Neutrophil (primary cell): ENCODE measurements around the gene UBXN11.
"Not testable (repeated sequence)": the region's sequence is repeated elsewhere in the genome, so short reads cannot be mapped to it uniquely, and the experiment has no call there.

Experiments used
- H3K27ac ChIP-seq: fragments of 200-600 bp; sonication (generic); 2 replicates; pipeline ENCODE4 v1.5.1; 2016; ENCODE audit warnings: mild to moderate bottlenecking, moderate library complexity
- H3K27me3 ChIP-seq: fragments of 200-600 bp; sonication (generic); 2 replicates; pipeline ENCODE4 v1.6.0; 2016; ENCODE audit warnings: mild to moderate bottlenecking
- H3K36me3 ChIP-seq: fragments of 200-600 bp; sonication (generic); 2 replicates; pipeline ENCODE4 v1.5.1; 2017
- H3K4me1 ChIP-seq, 2 experiments: fragments of 200-600 bp in 1 of 2; sonication (generic) in 1 of 2; 1 replicate in 1 of 2; 2 replicates in 1 of 2; pipeline versions ENCODE4 v1.5.1 to v1.6.1; 2013 to 2016; ENCODE audit warnings: low read depth in 1 of 2, low read length in 1 of 2, mild to moderate bottlenecking in 1 of 2, moderate library complexity in 1 of 2; ENCODE audit not compliant: control insufficient read depth in 1 of 2, insufficient read depth in 1 of 2
- H3K4me3 ChIP-seq, 2 experiments: fragments of 200-600 bp in 1 of 2; sonication (generic) in 1 of 2; 1 replicate in 1 of 2; 2 replicates in 1 of 2; pipeline ENCODE4 v1.5.1; 2013 to 2016; ENCODE audit warnings: low read depth in 1 of 2, low read length in 1 of 2, mild to moderate bottlenecking in 1 of 2, moderate library complexity in 1 of 2
- H3K9me3 ChIP-seq: fragments of 200-600 bp; sonication (generic); 2 replicates; pipeline ENCODE4 v1.5.1; 2016
- TF ChIP-seq, protein P1 (sequence below): fragments of 200-600 bp; sonication (generic); IDR thresholded peaks from 2 replicates; pipeline ENCODE4 v1.5.1; 2016; ENCODE audit warnings: antibody characterized with exemption

The UBXN11 gene

DNA sequence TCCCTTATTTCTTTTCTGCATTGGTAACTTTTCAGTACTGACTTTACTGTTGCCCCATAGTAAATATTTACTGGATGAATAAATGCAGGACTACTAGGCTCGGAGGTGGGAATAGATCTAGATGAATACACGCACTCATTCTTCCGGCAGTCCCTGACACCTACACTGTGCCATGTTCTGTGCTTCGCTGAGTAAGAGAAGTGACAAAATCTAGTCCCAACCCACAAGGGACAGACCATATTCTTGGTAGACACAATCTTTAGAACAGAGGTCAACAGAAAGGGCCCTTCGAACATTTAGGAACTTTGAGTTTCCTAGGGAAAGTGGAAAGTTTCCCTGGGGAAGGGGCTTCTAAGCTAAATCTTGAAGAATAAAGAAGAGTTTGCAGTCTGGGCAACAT, 8.1 kb upstream of the UBXN11 start:
- Histone ChIP-seq H3K27ac (peak overlapping the region; percentile 74), H3K36me3 (no peaks in the 10 kb centered on the region), H3K4me3 (no peak overlapping the region), H3K27me3 (no peaks in the 10 kb centered on the region), H3K9me3 (no peaks in the 10 kb centered on the region), H3K4me1 (peaks cover 52 to 53% of the 10 kb centered on the region in 2 experiments)
- TF ChIP-seq, protein P1, sequence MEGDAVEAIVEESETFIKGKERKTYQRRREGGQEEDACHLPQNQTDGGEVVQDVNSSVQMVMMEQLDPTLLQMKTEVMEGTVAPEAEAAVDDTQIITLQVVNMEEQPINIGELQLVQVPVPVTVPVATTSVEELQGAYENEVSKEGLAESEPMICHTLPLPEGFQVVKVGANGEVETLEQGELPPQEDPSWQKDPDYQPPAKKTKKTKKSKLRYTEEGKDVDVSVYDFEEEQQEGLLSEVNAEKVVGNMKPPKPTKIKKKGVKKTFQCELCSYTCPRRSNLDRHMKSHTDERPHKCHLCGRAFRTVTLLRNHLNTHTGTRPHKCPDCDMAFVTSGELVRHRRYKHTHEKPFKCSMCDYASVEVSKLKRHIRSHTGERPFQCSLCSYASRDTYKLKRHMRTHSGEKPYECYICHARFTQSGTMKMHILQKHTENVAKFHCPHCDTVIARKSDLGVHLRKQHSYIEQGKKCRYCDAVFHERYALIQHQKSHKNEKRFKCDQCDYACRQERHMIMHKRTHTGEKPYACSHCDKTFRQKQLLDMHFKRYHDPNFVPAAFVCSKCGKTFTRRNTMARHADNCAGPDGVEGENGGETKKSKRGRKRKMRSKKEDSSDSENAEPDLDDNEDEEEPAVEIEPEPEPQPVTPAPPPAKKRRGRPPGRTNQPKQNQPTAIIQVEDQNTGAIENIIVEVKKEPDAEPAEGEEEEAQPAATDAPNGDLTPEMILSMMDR = no peak

DNA sequence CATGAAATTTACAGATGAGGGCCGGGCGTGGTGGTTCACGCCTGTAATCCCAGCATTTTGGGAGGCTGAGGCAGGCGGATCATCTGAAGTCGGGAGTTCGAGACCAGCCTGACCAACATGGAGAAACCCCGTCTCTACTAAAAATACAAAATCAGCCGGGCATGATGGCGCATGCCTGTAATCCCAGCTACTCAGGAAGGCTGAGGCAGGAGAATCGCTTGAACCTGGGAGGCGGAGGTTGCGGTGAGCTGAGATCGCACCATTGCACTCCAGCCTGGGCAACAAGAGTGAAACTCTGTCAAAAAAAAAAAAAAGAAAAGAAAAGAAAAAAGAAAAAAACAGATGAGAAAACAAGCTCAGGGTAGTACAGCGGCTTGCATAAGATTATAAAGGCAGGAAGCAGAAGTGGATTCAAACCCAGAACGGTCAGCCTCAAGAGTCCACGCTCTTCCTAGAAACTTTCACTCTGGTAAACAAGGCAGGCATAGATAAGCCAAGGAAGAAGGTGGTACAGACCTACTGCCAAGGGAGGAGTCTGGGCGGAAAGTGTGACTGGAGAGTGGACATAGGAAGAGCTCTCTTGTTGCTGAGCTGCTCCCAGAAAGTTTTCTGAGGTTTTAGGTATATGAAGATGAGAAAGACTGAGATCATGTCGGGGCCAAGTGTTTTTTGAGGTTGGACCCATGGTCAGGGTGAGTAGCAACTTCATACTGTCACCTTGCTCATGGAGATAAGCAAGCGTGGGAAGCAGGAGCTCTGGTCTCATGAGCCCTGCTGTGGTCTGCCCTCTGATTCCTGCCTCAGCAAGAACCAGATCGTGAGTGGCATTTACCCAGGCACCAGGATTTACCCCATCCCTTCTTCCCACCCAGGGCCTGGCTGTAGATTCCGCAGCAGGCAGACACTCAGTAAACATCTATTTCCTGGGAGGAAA, 1.8 kb upstream of the UBXN11 start:
- H3K36me3 ChIP-seq, H3K9me3 ChIP-seq, H3K27me3 ChIP-seq: not testable (repeated sequence)
- Histone ChIP-seq H3K27ac (peak overlapping the region; percentile 91), H3K4me1 (peaks cover 50 to 52% of the 10 kb centered on the region in 2 experiments), H3K4me3 (peak overlapping the region; percentile 13 to 82)

DNA sequence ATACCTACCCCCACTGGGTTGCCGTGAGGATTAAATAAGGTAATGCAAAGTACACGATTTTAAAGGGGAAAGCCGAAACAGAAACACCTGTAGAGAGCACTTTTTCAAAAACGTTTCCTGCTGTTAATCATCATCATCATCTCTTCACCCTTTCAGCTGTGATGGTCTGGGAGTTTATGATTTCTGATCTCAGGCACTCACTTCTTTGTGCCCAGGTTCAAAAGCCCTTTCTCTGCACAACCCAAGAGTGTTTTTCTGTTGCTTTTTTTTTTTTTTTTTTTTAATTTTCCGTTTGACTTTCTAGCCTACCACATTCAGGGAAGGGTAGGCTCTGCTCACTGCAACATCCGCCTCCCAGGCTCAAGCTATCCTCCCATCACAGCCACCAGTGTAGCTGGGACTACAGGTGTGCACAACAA, 936 bp upstream of the UBXN11 start:
- Histone ChIP-seq H3K27ac (peak overlapping the region; percentile 91), H3K9me3 (no peaks in the 10 kb centered on the region), H3K4me1 (peaks cover 50 to 52% of the 10 kb centered on the region in 2 experiments), H3K4me3 (peak overlapping the region; percentile 82 to 89), H3K27me3 (no peaks in the 10 kb centered on the region), H3K36me3 (no peaks in the 10 kb centered on the region)
- TF ChIP-seq, protein P1 = no peak

DNA sequence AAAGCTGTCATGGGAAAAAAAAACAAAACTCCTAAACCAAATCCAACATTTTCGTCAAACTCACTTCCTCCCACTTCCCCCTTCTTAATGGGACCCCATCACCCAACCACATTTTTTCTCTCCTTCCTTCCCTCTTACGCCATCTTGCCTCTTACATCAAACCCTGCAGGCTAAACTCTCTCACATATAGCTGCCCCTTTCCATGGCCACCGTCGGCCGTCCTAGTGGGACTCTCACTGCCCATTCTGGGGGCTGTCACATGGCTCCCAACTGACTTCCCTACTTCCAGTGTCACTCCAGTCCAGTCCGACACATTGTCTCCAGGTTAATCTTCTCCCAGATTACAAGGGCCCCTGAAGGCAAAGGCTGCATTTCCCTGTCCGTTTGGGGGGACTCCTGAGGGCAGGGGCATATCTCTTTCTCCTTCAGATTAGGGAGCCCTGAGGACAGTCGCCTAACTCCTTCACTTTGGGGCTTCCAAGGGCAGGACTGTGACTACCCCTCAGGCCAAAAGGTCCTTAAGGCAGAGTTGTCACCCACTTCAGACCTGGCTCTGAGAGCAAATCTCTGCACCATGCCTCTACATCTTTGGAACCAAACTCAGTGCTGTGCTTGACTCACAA, 658 bp downstream of the UBXN11 start:
- Histone ChIP-seq H3K36me3 (no peaks in the 10 kb centered on the region), H3K27me3 (no peaks in the 10 kb centered on the region), H3K27ac (peak overlapping the region; percentile 91), H3K4me3 (peak overlapping the region; percentile 82 to 89), H3K4me1 (peaks cover 50 to 52% of the 10 kb centered on the region in 2 experiments), H3K9me3 (no peaks in the 10 kb centered on the region)
- TF ChIP-seq, protein P1 = no peak

DNA sequence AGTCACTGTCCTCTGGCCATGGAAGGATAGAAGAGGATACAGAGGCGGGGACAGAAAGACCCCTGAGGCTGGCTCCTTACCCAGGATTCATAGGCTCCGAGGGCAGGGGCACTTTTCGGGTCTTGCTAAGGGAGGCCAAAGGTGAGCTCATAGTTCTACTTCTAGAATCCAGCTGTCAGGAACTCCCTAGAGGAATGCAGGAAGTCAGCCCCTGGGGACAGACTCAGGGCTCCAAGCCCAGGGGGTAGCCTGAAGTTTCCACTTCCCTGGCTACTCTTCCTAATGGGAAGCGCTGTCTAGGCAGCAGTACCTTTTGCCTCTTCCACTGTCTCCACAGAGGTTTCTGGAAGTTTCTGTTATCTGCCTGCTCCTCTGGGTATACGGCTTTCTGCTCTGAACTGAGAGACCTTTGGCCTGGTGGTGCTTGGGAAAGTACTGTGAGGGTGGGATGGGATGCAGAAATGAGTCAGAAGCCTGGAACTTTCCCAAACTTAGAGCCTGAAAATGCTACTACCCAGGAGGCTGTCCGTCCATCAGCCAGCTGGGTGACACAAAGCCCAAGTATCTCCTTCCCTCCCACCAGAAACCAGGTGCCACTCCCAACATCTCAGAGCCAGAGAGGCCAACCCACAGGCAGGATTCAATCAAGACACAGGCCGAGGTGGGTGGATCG, 3.6 kb downstream of the UBXN11 start:
- Histone ChIP-seq H3K4me3 (no peak overlapping the region), H3K27me3 (no peaks in the 10 kb centered on the region), H3K27ac (no peak overlapping the region), H3K36me3 (no peaks in the 10 kb centered on the region), H3K4me1 (peaks cover 44 to 51% of the 10 kb centered on the region in 2 experiments), H3K9me3 (no peaks in the 10 kb centered on the region)
- TF ChIP-seq, protein P1 = no peak
